ENCODE data around the gene MYO1B. TPM values are rescaled to one million over a fixed set of nuclear protein-coding genes. Genes with fewer than 3 reads are reported as not detected.

Gene MYO1B
- polyA plus RNA-seq, 1 experiment = 87.2 TPM

DNA sequence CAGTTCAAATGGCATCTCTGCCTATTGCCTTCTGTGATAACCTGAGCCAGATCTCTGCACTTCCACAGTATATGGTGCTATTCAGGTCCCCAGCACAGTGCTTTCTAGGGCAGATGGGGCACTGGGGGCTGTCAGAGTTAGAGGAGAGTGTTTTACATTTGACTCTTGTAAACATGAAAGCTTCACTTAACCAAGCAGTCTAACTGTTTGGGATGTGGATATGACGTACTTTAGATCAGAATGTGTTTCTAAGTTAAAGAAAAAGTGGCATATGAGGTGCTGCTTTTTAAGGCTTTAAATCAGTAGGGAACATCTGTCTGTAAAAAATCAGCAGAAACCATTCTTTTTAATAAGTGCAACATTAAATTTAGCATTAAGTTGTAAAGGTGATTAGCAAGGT is 75.7 kb downstream of the MYO1B start:
- TF ChIP-seq, protein P1, sequence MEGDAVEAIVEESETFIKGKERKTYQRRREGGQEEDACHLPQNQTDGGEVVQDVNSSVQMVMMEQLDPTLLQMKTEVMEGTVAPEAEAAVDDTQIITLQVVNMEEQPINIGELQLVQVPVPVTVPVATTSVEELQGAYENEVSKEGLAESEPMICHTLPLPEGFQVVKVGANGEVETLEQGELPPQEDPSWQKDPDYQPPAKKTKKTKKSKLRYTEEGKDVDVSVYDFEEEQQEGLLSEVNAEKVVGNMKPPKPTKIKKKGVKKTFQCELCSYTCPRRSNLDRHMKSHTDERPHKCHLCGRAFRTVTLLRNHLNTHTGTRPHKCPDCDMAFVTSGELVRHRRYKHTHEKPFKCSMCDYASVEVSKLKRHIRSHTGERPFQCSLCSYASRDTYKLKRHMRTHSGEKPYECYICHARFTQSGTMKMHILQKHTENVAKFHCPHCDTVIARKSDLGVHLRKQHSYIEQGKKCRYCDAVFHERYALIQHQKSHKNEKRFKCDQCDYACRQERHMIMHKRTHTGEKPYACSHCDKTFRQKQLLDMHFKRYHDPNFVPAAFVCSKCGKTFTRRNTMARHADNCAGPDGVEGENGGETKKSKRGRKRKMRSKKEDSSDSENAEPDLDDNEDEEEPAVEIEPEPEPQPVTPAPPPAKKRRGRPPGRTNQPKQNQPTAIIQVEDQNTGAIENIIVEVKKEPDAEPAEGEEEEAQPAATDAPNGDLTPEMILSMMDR (IDR thresholded peaks at IDR 0.05; ENCODE audit: insufficient read depth, low read depth, low read length) = no peak
- POLR2A ChIA-PET = no interaction called here
- Histone ChIP-seq H3K27me3 (ENCODE audit: control insufficient read depth, insufficient read depth, low read length) (no peaks in the 10 kb centered on the region), H3K4me3 (ENCODE audit: low read depth, low read length) (no peak overlapping the region), H3K36me3 (ENCODE audit: control insufficient read depth, insufficient read depth, low read length) (no peaks in the 10 kb centered on the region)
- CTCF ChIA-PET = no interaction called here
- DNase-seq (ENCODE audit: low read depth) = no peak

DNA sequence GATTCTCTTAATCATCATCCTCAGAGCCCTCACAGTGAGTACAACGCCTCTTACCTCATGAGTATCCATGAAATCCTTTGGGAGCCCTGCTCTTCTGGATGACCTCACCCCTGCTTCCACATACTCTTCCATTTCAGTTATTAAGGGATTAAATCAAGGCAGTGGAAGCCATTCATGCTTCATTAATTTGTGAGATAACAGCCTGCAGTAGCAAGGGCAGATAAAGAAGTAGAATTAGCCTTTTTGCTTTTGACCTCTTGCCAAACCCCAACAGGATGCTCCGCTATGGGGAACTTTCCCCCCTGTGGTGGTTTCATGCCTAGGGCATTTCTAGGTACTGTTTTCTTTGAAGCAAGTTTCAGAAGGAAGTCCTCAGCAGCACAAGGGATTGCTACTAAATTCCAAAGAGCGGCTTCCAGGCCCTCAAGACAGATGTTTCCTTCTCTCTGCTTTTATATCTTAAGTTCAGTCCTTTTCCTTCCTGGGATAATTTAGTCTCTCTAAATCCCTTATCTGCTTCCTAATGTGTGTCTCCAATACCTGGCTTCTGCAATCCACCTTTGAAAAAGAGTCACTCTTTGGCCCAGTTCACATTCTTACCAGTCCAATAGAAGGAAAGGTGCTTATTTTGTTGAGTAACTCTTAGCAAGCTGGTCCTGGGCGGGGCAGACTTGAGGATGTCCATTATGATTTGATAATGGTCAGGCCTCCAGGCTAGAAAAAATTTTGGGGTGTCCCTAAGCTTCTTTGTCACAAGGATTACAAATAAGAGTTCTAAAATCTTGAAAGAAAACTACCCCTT is 76.9 kb downstream of the MYO1B start:
- no peaks in the 10 kb centered on the region for H3K27me3 ChIP-seq (ENCODE audit: control insufficient read depth, insufficient read depth, low read length)
- ChIA-PET CTCF (interaction anchor here (0.9 kb wide), 1 partner anchor 76 kb away, joined by 3 read pairs; the partner anchor contains the start of gene MYO1B), POLR2A (interaction anchor here (0.7 kb wide), 1 partner anchor 12 kb away, joined by 4 read pairs; no protein-coding TSS in a partner anchor)
- TF ChIP-seq, protein P1 (IDR thresholded peaks at IDR 0.05; ENCODE audit: insufficient read depth, low read depth, low read length) = no peak
- H3K36me3 ChIP-seq (ENCODE audit: control insufficient read depth, insufficient read depth, low read length) = no peaks in the 10 kb centered on the region
- H3K4me3 ChIP-seq (ENCODE audit: low read depth, low read length) = no peak overlapping the region
- no peak for DNase-seq (ENCODE audit: low read depth)

GRCh38 chr2:191322828-191323506 is 77.8 kb downstream of the MYO1B start:
- DNase-seq (ENCODE audit: low read depth) = no peak
- Histone ChIP-seq H3K4me3 (ENCODE audit: low read depth, low read length) (no peak overlapping the region), H3K27me3 (ENCODE audit: control insufficient read depth, insufficient read depth, low read length) (no peaks in the 10 kb centered on the region), H3K36me3 (ENCODE audit: control insufficient read depth, insufficient read depth, low read length) (no peaks in the 10 kb centered on the region)
- ChIA-PET CTCF (interaction anchor here (0.9 to 1.1 kb wide), 2 partner anchors 53 to 77 kb away, joined by 3 read pairs; partner anchors contain the start of gene MYO1B), POLR2A (interaction anchor here (0.7 kb wide), 1 partner anchor 11 kb away, joined by 4 read pairs; no protein-coding TSS in a partner anchor)
- TF ChIP-seq, protein P1 (IDR thresholded peaks at IDR 0.05; ENCODE audit: insufficient read depth, low read depth, low read length) = no peak

- Histone ChIP-seq H3K27me3 (ENCODE audit: control insufficient read depth, insufficient read depth, low read length) (no peaks in the 10 kb centered on the region), H3K4me3 (ENCODE audit: low read depth, low read length) (no peak overlapping the region), H3K36me3 (ENCODE audit: control insufficient read depth, insufficient read depth, low read length) (peaks cover 5% of the 10 kb centered on the region)
- DNase-seq (ENCODE audit: low read depth) = no peak
- TF ChIP-seq, protein P1 (IDR thresholded peaks at IDR 0.05; ENCODE audit: insufficient read depth, low read depth, low read length) = no peak
- POLR2A ChIA-PET = no interaction called here
- CTCF ChIA-PET = no interaction called here
These were observed 80.6 kb downstream of the MYO1B start for GRCh38 chr2:191325651-191326365.

DNA sequence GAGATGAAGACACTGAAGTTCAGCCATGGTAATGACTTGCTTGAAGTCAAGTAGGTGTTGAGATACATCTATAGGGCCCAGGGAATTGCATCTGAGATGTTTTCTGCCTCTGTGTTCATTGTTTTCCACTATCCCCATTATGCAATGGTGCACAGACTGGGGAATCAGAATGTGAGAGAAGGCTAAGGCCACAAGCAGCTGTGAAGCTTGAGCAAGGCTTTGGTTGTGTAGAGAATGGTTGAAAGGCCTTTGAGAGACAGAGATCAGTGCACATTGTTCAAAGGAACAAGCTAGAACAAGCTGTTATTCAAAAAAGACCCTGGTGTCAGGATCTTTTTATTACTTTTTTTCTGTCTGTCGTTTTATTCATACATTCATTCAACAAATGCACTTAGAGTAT is 82.3 kb downstream of the MYO1B start:
- ChIA-PET CTCF (no interaction called here), POLR2A (no interaction called here)
- DNase-seq (ENCODE audit: low read depth) = no peak
- Histone ChIP-seq H3K27me3 (ENCODE audit: control insufficient read depth, insufficient read depth, low read length) (no peaks in the 10 kb centered on the region), H3K4me3 (ENCODE audit: low read depth, low read length) (no peak overlapping the region), H3K36me3 (ENCODE audit: control insufficient read depth, insufficient read depth, low read length) (peaks cover 5% of the 10 kb centered on the region)
- TF ChIP-seq, protein P1 (IDR thresholded peaks at IDR 0.05; ENCODE audit: insufficient read depth, low read depth, low read length) = no peak

All from BJ (cell line).